ENCODE results near the gene ZFP62. TPM values are rescaled to one million over a fixed set of nuclear protein-coding genes. Genes with fewer than 3 reads are reported as not detected.

The ZFP62 gene
- total RNA-seq (10 to 100 TPM; 71.1 to 71.7 TPM), polyA plus RNA-seq (10 to 100 TPM; 11.4 to 21.1 TPM)

DNA sequence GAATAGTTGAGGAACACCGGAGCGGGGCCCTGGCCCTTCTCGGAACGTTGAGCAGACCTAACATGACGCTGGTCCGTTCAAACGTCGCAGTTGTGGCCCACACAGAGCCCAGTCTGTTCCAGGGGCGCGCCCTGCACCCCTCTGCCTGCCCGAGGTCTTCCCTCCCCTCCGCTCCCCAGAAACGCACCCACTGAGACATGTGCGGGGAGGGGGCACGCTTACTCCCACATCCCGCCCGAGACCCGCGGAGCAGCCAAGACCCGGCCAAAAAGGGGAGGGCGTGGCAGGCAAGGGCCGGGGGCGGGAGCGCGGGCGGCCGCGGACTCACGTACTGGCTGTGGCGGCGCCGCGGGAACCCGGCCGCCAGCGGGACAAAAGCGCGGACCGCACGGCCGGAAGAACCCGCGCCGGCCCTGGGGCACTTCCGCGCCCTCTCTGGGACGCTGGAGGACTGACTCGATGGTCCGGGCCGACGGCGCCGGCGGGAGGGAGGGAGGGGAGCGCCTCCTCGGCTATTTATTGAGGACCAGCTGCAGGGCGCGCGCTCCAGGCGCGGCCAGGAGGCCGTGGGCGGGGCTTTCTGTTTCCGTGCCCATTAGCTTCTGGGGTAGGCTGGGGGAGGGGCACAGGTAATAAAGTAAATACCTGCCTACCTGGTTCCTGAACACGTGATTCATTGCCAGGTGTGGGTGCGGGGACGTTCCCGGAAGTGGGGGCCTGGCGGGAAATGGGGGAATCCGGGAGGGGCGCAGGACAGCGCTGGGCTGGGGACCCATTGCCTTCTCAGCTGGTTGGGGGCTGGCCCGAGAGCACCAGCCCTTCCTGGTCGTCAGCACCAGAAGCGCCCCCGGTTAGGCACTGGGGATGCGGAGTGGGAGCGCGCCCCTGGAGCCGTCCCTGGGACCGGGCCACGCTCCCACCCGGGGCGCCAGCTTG is at the start of gene ZFP62:
ZFP62 (minus strand) TSS at position 390 of the 936 bp plus-strand sequence; CDS start at position 333, 57 bp downstream.
- peaks cover 12 to 18% of the 10 kb centered on the region in 2 donors for H3K36me3 Mint-ChIP-seq
- H3K4me1 Mint-ChIP-seq, result peaks cover 13 to 31% (median 19%) of the 10 kb centered on the region in 4 donors
- Histone ChIP-seq H3K4me3 (ENCODE audit: low read length in 2 of 2) (peak within 1 kb of the TSS; percentile 36 to 96), H3K36me3 (ENCODE audit: insufficient read depth, low read length) (peaks cover 8% of the 10 kb centered on the region), H3K9me3 (ENCODE audit: control insufficient read depth in 1 of 2, low read length in 2 of 2) (no peaks in the 10 kb centered on the region), H3K27me3 (ENCODE audit: insufficient read depth, low read length) (no peaks in the 10 kb centered on the region), H3K27ac (ENCODE audit: low read depth, low read length) (peak within 1 kb of the TSS; percentile 67), H3K4me1 (ENCODE audit: insufficient read depth, low read length) (peaks cover 9% of the 10 kb centered on the region)
- H3K27ac Mint-ChIP-seq, result peak within 1 kb of the TSS; percentile 96 to 98 (median 97)
- H3K27me3 Mint-ChIP-seq, result peaks cover 0 to 2% of the 10 kb centered on the region in 2 donors
- H3K9me3 Mint-ChIP-seq, result no peaks in the 10 kb centered on the region
- ChIA-PET CTCF (ENCODE audit: partially characterized antibody) (interaction anchor here (1.0 to 4.1 kb wide), 8 partner anchors 8 to 77 kb away, joined by 3 to 25 read pairs (median 6); partner anchors contain the start of gene MGAT1), POLR2A (ENCODE audit: partially characterized antibody) (interaction anchor here (0.8 to 5.5 kb wide), 9 partner anchors 10 to 399 kb away, joined by 3 to 73 read pairs (median 5); partner anchors contain the start of genes MGAT1 and TRIM52)
- DNase-seq, result peak; percentile 86 to 89 (median 86)
- intact Hi-C loops (cut with micrococcal nuclease), result loop anchor here (1.0 to 2.0 kb wide), 6 partner anchors 8 to 362 kb away; partner anchors contain the start of gene TRIM41
- peak within 1 kb of the TSS; percentile 90 to 95 (median 92) for H3K4me3 Mint-ChIP-seq

DNA sequence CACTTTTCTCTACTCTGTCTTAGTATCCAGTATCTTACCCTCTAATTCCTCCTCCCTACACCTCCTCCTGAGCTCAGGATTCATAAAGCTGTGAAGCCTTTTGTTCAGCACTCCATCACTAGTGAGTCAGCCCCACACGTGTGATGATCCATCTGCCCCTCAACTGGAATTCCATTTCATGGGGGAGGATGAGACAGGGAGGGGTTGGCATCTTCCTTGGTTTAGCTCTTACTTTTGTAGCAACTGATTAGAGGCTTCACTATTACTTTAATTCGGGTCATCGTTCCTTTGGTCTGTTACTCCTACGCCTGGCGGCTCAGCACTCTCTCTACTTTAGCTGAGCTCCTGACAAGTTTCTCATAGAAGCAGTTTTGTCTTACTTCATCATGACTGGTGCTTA is 49.7 kb upstream of the ZFP62 start:
- CTCF ChIA-PET (ENCODE audit: partially characterized antibody), result no interaction called here
- H3K27ac Mint-ChIP-seq, result no peak overlapping the region

DNA sequence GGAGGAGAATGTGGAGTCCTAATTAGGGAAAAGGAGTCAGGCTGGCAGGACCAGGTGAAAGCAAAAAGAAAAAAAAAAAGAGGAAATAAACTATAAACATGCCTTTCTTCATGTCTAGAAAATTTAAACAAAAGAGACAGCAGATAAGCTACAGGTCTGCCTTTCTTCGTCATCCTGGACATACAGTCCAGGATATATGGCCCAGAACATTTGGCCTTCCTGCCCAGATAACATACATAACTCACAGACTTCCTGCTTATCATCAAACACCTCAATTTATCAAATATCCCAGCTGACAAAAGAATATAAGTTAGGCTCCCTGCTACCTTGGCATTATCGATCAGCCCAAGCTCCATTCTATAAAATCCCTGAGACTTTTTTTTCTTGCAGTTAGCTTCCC is 49.1 kb upstream of the ZFP62 start:
- peaks cover 17 to 33% of the 10 kb centered on the region in 2 donors for H3K27me3 Mint-ChIP-seq
- no peak for DNase-seq
- Histone ChIP-seq H3K27me3 (ENCODE audit: insufficient read depth, low read length) (peaks cover 5% of the 10 kb centered on the region), H3K4me1 (ENCODE audit: insufficient read depth, low read length) (no peaks in the 10 kb centered on the region), H3K27ac (ENCODE audit: low read depth, low read length) (no peak overlapping the region), H3K36me3 (ENCODE audit: insufficient read depth, low read length) (no peaks in the 10 kb centered on the region), H3K4me3 (ENCODE audit: low read length in 2 of 2) (no peak overlapping the region), H3K9me3 (ENCODE audit: control insufficient read depth in 1 of 2, low read length in 2 of 2) (no peaks in the 10 kb centered on the region)
- H3K36me3 Mint-ChIP-seq, result peaks cover 2 to 3% of the 10 kb centered on the region in 2 donors
- no peak overlapping the region for H3K27ac Mint-ChIP-seq
- H3K4me3 Mint-ChIP-seq, result no peak overlapping the region
- H3K9me3 Mint-ChIP-seq, result peaks cover 0 to 4% (median 0%) of the 10 kb centered on the region in 8 donors
- intact Hi-C loops (cut with micrococcal nuclease), result no loop called here
- ChIA-PET POLR2A (ENCODE audit: partially characterized antibody) (no interaction called here), CTCF (ENCODE audit: partially characterized antibody) (no interaction called here)
- H3K4me1 Mint-ChIP-seq, result no peaks in the 10 kb centered on the region

More for the DNA sequence above, 49.7 kb upstream of the ZFP62 start:
- H3K36me3 ChIP-seq (ENCODE audit: insufficient read depth, low read length), result no peaks in the 10 kb centered on the region
- no peaks in the 10 kb centered on the region for H3K4me1 ChIP-seq (ENCODE audit: insufficient read depth, low read length)
- no peak for DNase-seq
- POLR2A ChIA-PET (ENCODE audit: partially characterized antibody), result no interaction called here
- no peaks in the 10 kb centered on the region for H3K9me3 ChIP-seq (ENCODE audit: control insufficient read depth in 1 of 2, low read length in 2 of 2)
- intact Hi-C loops (cut with micrococcal nuclease), result no loop called here
- H3K4me3 ChIP-seq (ENCODE audit: low read length in 2 of 2), result no peak overlapping the region
- H3K4me3 Mint-ChIP-seq, result no peak overlapping the region
- H3K36me3 Mint-ChIP-seq, result peaks cover 2 to 3% of the 10 kb centered on the region in 2 donors
- H3K27me3 Mint-ChIP-seq, result peaks cover 17 to 33% of the 10 kb centered on the region in 2 donors
- no peaks in the 10 kb centered on the region for H3K4me1 Mint-ChIP-seq
- peaks cover 0 to 2% (median 0%) of the 10 kb centered on the region in 8 donors for H3K9me3 Mint-ChIP-seq
- no peak overlapping the region for H3K27ac ChIP-seq (ENCODE audit: low read depth, low read length)
- H3K27me3 ChIP-seq (ENCODE audit: insufficient read depth, low read length), result peaks cover 5% of the 10 kb centered on the region

DNA sequence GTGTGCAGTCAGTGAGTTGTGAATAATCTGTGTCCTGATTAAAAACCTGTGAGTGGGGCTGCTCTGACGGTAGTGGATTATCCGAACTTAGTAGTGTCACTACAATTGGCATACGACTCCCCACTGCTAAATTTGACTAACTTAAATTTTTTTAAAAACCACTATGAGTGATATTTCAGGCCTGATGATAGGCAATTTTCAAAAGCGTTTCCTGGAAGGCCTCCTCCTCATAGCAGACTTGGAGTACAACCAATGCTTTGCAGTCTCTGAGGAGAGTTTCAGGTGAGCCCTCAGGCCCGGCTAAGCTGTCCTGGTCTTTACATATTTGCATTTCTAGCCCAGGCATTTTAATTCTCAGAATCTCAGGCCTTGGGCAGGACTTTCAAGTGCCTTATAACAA is 48.7 kb upstream of the ZFP62 start:
- no peak for DNase-seq
- Histone ChIP-seq H3K9me3 (ENCODE audit: control insufficient read depth in 1 of 2, low read length in 2 of 2) (no peaks in the 10 kb centered on the region), H3K4me1 (ENCODE audit: insufficient read depth, low read length) (no peaks in the 10 kb centered on the region), H3K4me3 (ENCODE audit: low read length in 2 of 2) (no peak overlapping the region), H3K36me3 (ENCODE audit: insufficient read depth, low read length) (no peaks in the 10 kb centered on the region), H3K27me3 (ENCODE audit: insufficient read depth, low read length) (peaks cover 5% of the 10 kb centered on the region), H3K27ac (ENCODE audit: low read depth, low read length) (no peak overlapping the region)
- ChIA-PET POLR2A (ENCODE audit: partially characterized antibody) (no interaction called here), CTCF (ENCODE audit: partially characterized antibody) (no interaction called here)
- H3K27me3 Mint-ChIP-seq, result peaks cover 17 to 33% of the 10 kb centered on the region in 2 donors
- intact Hi-C loops (cut with micrococcal nuclease), result no loop called here
- peaks cover 2 to 3% of the 10 kb centered on the region in 2 donors for H3K36me3 Mint-ChIP-seq
- H3K4me3 Mint-ChIP-seq, result no peak overlapping the region
- peaks cover 0 to 4% (median 0%) of the 10 kb centered on the region in 8 donors for H3K9me3 Mint-ChIP-seq
- H3K27ac Mint-ChIP-seq, result no peak overlapping the region
- no peaks in the 10 kb centered on the region for H3K4me1 Mint-ChIP-seq

DNA sequence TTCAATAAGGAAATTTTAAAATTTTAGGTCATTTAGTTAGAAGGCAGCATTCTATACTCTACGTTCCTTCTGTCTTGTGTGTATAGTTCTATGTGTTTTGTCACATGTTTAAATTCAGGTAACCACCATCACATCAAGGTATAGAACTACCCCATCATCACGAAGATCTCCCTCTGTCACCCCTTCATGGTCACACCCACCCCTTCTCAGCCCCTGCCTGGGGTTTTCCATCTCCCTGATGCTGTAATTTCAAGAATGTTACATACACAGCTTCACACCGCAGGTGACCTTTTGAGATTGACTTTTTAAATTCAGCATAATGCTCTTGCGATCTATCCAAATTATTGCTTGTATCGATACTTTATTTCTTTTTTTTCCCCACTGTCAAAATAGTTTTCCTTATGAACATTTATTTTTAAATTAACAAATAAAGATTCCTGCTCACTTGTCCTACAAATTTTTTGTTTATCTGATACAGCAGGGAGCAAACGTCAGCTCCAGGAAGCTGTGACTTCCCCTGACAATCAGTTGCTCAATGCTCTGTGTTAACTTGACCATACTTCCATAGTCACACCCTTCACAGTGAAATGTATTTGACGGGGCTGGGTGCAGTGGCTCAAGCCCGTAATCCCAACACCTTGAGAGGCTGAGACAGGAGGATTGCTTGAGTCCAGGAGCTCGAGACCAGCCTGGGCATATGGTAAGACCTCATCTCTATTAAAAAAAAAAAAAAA is 48.1 kb upstream of the ZFP62 start:
- no peak overlapping the region for H3K27ac ChIP-seq (ENCODE audit: low read depth, low read length)
- H3K4me1 Mint-ChIP-seq, result no peaks in the 10 kb centered on the region
- H3K9me3 ChIP-seq (ENCODE audit: control insufficient read depth in 1 of 2, low read length in 2 of 2), result no peaks in the 10 kb centered on the region
- peaks cover 5% of the 10 kb centered on the region for H3K27me3 ChIP-seq (ENCODE audit: insufficient read depth, low read length)
- no peaks in the 10 kb centered on the region for H3K36me3 ChIP-seq (ENCODE audit: insufficient read depth, low read length)
- peaks cover 0 to 4% (median 0%) of the 10 kb centered on the region in 8 donors for H3K9me3 Mint-ChIP-seq
- peak overlapping the region in 1 of 7 donors; percentile 0 for H3K27ac Mint-ChIP-seq
- no peaks in the 10 kb centered on the region for H3K4me1 ChIP-seq (ENCODE audit: insufficient read depth, low read length)
- intact Hi-C loops (cut with micrococcal nuclease), result no loop called here
- ChIA-PET CTCF (ENCODE audit: partially characterized antibody) (no interaction called here), POLR2A (ENCODE audit: partially characterized antibody) (no interaction called here)
- no peak overlapping the region for H3K4me3 ChIP-seq (ENCODE audit: low read length in 2 of 2)
- H3K27me3 Mint-ChIP-seq, result peaks cover 17 to 33% of the 10 kb centered on the region in 2 donors
- H3K4me3 Mint-ChIP-seq, result no peak overlapping the region
- no peak for DNase-seq
- H3K36me3 Mint-ChIP-seq, result peaks cover 2 to 3% of the 10 kb centered on the region in 2 donors

DNA sequence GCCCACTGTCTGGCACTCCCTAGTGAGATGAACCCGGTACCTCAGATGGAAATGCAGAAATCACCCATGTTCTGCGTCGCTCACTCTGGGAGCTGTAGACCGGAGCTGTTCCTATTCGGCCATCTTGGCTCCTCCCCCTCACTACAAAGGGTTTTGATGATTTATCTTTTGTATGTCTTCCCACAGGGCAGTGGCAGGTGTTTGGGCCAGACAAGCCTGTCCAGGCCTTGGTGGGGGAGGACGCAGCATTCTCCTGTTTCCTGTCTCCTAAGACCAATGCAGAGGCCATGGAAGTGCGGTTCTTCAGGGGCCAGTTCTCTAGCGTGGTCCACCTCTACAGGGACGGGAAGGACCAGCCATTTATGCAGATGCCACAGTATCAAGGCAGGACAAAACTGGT is 47.3 kb upstream of the ZFP62 start:
- Histone ChIP-seq H3K9me3 (ENCODE audit: control insufficient read depth in 1 of 2, low read length in 2 of 2) (no peaks in the 10 kb centered on the region), H3K4me3 (ENCODE audit: low read length in 2 of 2) (no peak overlapping the region), H3K27ac (ENCODE audit: low read depth, low read length) (no peak overlapping the region), H3K4me1 (ENCODE audit: insufficient read depth, low read length) (no peaks in the 10 kb centered on the region), H3K36me3 (ENCODE audit: insufficient read depth, low read length) (no peaks in the 10 kb centered on the region), H3K27me3 (ENCODE audit: insufficient read depth, low read length) (peaks cover 5% of the 10 kb centered on the region)
- Mint-ChIP-seq H3K27ac (no peak overlapping the region), H3K27me3 (peaks cover 17 to 33% of the 10 kb centered on the region in 2 donors), H3K9me3 (peaks cover 0 to 4% (median 0%) of the 10 kb centered on the region in 8 donors), H3K36me3 (peaks cover 2 to 3% of the 10 kb centered on the region in 2 donors), H3K4me1 (no peaks in the 10 kb centered on the region), H3K4me3 (no peak overlapping the region)
- intact Hi-C loops (cut with micrococcal nuclease), result no loop called here
- POLR2A ChIA-PET (ENCODE audit: partially characterized antibody), result no interaction called here
- no peak for DNase-seq
- CTCF ChIA-PET (ENCODE audit: partially characterized antibody), result no interaction called here
